Cardiac septum (tissue), 1 donor: ENCODE measurements around the gene COL26A1. TPM values are rescaled to one million over a fixed set of nuclear protein-coding genes. Genes with fewer than 3 reads are reported as not detected.
"Not testable (repeated sequence)": the region's sequence is repeated elsewhere in the genome, so short reads cannot be mapped to it uniquely, and the experiment has no call there.

ENCODE experiments used
- DNase-seq: peaks from one replicate; pipeline ENCODE4 v3.0.0-alpha.2; 2020; ENCODE audit warnings: low spot score
- intact Hi-C: fragments of 100-400 bp; cut with DNase I; formaldehyde crosslinking; loops from one replicate; pipeline ENCODE4 v1.14.0; 2022
- total RNA-seq: library from RNA; stranded (reverse); fragmentation: NEBNext Ultra II Directional; extraction: Animal tissue kit (Norgen Biotek cat#: 25700); gene quantifications from one replicate; pipeline ENCODE4 v1.2.1, GENCODE V29; 2021
- donor health status: DM: no; HTN: no; CAD: no.

The COL26A1 gene
- total RNA-seq, 1 donor from 2014 or later, result not detected

DNA sequence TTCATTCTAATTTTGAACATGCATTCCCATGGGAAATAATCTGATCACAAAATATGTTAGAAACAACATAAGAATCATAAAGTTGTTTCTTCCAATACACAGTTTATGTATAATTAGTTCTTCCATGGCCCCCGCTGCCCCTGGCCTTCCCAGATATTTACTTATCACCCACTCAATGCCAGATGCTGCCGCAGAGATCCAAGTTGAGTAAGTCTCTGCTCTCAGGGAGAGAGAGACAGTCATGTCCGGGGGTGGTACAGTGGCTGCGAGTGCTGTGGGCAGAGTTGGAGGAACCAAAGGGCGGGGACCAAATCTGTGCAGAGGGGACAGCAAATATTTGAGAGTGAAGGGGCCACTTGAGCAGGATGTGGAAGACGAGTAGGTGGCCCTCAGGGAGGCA lies 37.1 kb downstream of the COL26A1 start:
- intact Hi-C loops, result no loop called here
- DNase-seq, result no peak

DNA sequence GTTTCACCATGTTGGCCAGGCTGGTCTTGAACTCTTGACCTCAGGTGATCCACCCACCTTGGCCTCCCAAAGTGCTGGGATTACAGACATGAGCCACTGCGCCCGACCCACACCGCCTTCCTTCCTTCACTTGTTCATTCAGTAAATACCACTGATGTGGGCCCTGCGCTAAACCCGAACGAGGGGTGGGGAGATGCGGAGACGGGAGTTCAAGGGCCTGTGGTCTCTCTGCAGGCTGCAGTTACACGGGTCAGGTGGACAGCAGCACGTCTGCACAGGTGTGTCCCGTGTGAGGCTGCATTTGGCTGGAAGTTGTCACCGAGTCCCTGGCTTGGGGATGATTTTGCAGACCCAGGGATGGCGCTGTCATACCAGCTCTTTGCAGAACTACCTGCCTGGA lies 38.1 kb downstream of the COL26A1 start:
- intact Hi-C loops, result no loop called here
- DNase-seq, result no peak

DNA sequence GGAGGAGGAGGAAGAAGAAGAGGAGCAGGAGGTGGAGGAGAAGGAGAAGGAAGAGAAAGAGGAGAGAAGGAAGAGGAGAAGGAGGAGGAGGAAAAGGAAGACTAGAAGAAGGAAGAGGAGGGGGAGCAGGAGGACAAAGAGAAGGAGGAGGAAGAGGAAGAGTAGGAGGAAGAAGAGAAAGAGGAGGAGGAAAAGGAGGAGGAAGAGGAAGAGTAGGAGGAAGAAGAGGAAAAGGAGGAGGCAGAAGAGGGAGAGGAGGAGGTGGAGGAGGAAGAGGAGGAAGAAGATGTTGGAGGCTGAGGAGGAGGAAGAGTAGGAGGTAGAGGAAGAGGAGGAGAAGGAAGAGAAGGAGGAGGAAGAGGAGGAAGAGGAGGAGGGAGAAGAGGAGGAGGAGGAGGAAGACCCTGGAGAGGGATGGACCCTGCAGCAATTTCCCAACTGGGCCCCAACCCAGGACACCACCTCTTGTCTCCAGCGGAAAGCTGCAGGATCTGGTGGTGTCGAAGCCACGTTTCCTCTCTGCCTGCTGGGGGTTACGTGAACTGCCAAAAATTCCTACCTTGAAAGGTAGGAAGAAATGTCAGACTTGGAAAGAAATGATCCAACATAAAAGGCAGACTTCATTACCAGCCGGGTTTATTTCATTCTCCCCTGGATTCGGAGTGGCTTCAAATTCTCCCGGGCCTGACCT lies 38.9 kb downstream of the COL26A1 start:
- intact Hi-C loops, result no loop called here
- DNase-seq, result no peak

DNA sequence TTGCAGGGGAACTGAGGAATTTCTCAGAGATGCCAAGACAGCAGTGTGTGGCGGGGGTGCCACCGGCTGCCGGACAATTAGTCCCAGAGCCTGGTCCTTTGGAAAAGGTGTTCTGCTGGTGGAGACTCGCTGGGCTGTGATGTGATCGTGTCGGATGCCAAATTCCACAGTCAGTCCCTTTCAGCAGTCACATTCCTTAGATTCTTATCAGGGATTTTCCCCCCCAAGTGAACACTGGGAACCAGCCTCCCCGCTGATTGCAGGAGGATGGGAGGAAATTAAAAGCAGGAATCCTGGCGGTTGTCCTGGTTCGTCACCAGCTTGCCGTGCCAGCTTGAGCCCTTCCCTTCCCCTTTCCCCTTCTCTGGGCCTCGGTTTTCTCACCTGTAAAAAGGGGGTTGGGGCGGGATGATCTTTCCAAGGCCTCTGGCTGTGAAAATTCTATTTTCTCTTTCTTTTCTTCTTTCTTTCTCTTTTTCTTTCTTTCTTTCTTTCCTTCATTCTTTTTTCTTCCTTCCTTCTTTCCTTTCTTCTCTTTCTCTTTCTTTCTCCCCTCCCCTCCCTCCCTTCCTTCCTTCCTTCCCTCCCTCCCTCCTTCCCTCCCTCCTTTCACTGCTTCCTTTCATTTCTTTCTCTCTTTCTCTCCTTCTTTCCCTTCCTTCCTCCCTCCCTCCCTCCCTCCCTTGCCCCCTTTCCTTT lies 39.6 kb downstream of the COL26A1 start:
- intact Hi-C loops, result no loop called here
- no peak for DNase-seq

DNA sequence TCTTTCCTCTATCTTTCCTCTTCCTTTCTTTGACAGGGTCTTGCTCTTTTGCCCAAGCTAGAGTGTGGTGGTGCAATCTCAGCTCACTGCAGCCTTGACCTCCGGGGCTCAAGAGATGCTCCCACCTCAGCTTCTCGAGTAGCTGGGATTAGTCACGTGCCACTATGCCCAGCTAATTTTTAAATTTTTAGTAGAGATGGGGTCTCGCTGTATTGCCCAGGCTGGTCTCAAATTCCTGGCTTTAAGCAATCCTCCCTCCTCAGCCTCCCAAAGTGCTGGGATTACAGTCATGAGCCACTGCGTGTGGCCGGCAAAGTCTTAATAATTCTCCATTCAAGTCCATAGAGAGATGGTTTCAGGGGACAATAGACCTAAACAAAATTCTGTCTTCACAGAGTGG lies 40.2 kb downstream of the COL26A1 start:
- intact Hi-C loops, result no loop called here
- DNase-seq, result no peak

DNA sequence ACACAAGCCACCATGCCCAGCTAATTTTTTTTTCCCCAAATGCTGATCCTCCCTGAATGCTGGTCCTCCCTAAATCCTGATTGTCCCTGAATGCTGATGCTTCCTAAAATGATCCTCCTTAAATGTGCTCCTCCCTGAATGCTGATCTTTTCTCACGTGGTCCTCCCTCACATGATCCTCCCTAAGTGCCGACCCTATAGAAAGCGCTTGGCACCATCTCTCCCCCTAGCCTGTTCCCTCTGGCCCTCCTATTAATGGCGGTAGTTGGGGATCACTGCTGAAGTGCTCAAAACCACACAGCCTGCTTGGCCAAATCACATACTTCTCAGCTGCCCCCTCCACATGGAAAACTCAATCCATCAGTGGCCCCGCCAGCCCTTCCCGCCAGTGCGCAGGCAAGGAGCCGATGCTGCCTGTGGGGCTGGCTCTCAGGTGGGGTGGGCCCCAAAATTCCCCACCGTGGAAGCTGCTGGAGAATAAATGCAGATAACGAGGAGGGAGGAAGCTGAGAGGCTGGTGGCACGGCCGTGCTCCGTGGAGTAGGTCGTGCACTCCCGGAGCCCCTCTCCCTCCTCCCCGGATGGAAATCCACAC lies 42.9 kb downstream of the COL26A1 start:
- no peak for DNase-seq
- intact Hi-C loops, result no loop called here

DNA sequence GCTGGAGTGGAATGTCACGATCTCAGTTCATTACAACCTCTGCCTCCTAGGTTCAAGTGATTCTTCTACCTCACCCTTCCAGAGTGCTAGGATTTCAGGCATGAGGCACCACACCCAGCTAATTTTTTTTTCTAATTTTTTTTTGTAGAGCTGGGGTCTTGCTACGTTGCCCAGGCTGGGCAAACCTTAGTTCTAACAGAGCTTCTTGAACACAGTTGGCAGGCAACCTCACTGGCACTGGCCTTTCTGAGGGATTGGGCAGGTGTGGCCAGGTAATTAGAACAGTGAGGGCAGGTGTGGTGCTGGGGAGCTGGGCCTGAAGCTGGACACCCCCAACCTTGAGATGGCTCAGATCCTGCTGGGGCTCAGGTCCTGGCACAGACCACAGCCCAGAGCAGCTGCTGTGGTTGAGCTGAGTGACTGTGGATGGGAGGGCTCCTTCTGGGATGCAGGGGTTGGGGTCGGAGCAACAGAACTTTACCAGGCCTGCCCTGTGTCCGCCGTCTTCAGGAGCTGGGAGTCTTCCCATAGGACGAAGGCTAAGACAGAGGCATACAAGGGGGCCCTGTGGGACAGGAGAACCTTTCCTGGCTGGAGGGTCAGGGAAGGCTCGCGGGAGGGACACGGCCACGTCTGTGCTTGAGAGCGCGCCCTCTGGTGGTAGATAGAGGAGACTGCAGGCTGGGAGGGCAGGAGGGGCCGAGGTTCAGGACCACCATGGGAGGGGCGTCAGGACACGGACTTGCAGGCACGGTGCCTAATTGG lies 48.2 kb downstream of the COL26A1 start:
- intact Hi-C loops, result no loop called here
- no peak for DNase-seq

DNA sequence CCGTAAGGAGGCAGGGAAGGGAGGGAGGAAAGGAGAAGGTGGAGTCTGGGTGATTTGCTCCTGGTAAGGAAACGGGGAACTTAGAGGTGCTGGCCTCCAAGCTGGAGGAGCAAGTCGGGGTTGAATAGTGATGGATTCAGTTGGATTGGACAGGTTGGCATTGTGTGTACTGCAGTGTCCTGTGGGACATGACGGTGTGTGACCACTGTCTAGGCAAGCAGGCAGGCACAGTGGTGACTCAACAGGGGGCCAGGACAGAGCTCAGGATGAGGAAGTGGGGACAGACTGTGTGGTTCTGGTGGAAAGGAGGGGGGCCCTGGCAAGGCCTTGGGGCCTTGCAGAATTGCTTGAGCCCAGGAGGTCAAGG lies 48.8 kb downstream of the COL26A1 start:
- intact Hi-C loops, result no loop called here
- no peak for DNase-seq

DNA sequence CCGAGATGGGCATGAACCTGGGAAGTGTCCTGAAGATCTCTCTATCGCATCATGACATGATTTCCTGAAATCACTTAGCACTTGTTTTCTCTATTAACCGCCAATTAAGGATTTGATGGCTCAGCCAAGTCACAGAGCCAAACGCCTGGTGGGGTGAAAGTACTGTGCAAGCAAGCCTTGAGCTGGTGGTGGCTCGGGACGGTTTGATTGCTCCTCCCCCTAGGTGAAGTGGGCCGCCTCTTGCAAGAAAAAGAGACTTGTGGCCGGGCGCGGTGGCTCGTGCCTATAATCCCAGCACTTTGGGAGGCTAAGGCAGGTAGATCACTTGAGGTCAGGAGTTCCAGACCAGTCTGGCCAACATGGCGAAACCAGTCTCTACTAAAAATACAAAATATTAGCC lies 50.3 kb downstream of the COL26A1 start:
- intact Hi-C loops, result no loop called here
- no peak for DNase-seq

DNA sequence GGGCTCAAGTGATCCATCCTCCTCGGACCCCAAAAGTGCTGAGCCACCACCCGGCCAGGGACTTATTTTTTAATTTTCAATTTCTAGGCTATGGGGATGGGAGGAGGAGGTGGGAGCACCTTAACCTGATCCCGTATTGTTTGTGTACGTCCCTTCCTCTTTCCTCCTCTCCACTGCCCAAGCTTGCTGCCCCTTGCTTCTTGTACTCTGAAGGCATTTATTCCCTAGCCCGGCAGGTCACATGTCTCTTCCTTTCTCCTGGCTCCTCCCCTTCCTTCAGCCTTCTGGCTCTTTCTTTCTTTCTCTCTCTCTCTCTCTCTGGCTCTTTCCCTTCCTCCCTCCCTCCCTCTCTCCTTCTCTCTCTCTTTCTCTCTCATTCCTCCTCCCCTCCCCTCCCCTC lies 56.0 kb downstream of the COL26A1 start:
- intact Hi-C loops, result no loop called here
- DNase-seq, result no peak

DNA sequence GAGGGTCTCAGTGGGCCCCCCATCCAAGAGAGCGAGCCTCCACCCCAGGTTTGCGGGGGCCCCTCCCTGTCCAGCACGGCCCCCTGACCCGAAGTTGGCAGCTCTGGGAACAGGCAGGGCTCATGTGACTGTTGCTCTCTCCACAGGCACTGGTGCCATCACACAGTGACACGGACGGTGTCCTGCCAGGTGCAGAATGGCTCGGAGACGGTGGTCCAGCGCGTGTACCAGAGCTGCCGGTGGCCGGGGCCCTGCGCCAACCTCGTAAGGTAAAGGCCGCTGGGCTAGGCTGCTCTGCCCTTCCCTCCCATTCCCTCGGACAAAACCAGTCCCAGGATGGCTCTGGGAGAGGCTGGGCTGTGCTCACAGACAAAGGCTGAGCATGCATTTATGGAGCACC lies 57.2 kb downstream of the COL26A1 start:
- intact Hi-C loops, result loop anchor here (10.0 kb wide), 1 partner anchor 665 kb away; no protein-coding TSS in a partner anchor
- no peak for DNase-seq

DNA sequence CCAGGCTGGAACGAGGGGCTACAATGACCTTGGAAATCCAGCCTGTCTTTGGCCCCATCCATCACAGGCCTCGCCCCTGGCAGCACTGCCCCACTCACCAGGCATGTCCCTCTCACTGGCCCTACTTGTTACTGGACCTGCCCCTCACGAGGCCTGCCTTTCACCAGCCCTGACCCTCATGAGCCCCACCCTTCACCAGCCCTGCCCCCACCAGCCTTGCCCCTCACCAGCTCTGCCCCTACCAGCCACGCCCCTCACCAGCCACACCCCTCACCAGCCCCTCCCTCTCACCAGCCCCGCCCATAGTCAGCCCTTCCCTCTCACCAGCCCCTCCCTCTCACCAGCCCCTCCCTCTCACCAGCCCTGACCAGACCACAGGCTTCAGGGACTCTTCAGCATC lies 57.8 kb downstream of the COL26A1 start:
- DNase-seq, result no peak
- intact Hi-C loops, result loop anchor here (10.0 kb wide), 1 partner anchor 666 kb away; no protein-coding TSS in a partner anchor

DNA sequence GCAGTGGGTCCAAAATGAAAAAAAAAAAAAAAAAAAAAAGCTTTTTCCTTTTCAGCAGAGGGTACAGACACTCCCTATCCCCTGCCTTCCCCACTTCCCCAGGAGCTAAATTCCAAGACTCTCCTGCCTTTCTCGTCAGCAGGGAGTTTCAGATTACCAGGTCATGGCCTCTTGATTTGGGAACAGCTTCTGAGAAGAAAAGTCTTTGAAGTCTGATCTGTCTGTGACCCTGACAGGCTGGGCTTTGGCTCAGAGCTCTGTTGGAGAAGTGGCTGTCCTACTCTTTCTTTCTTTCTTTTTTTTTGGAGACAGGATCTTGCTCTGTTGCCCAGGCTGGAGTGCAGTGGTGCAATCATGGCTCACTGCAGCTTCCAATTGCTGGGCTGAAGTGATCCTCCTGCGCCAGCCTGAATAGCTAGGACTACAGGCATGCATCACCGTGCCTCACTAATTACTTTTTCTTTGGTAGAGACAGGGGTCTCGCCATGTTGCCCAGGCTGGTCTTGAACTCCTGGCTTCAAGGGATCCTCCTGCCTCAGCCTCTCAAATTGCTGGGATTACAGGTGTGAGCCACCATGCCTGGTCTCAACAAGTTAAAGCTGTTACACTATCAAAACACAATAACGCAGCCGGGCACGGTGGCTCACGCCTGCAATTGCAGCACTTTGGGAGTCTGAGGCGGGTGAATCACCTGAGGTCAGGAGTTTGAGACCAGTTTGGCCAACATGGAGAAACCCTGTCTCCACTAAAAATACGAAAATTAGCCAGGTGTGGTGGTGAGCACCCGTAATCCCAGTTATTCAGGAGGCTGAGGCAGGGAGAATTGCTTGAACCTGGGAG lies 59.9 kb downstream of the COL26A1 start:
- intact Hi-C loops, result loop anchor here (10.0 kb wide), 1 partner anchor 668 kb away; no protein-coding TSS in a partner anchor
- DNase-seq, result no peak

DNA sequence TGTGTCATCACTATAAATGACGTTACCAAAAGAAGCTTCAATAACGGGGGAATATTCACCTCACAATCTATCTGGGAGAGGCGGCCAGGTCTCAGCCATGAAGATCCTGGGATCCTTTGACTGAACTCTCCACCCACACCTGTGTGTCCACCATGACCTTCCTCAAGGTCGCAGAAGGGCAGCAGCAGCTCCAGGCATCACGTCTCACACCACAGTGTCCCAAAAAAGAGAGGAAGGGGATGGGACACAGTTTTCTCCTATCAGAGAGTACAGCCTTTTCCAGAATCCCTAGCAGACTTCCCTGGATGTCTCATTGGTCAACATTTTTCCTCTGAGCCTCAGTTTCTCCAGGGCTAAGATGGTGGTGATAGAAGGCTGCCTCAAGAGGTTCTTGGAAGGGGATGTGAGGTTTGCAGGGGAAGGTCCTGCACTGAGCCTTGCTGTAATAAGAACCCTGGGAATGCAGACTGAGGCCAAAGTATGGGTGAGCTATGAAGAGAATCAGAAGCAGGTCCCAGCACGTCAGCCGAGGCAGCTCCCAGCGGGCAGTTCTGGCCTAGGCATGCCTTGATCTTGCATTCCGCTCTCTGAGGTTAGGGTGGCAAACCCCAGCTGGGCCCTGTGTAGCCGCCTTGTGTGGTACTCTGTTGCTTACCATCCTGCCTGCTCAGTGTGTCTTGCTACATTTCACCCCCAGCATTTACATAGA lies 63.8 kb downstream of the COL26A1 start:
- DNase-seq, result no peak
- intact Hi-C loops, result loop anchor here (10.0 kb wide), 1 partner anchor 672 kb away; no protein-coding TSS in a partner anchor

DNA sequence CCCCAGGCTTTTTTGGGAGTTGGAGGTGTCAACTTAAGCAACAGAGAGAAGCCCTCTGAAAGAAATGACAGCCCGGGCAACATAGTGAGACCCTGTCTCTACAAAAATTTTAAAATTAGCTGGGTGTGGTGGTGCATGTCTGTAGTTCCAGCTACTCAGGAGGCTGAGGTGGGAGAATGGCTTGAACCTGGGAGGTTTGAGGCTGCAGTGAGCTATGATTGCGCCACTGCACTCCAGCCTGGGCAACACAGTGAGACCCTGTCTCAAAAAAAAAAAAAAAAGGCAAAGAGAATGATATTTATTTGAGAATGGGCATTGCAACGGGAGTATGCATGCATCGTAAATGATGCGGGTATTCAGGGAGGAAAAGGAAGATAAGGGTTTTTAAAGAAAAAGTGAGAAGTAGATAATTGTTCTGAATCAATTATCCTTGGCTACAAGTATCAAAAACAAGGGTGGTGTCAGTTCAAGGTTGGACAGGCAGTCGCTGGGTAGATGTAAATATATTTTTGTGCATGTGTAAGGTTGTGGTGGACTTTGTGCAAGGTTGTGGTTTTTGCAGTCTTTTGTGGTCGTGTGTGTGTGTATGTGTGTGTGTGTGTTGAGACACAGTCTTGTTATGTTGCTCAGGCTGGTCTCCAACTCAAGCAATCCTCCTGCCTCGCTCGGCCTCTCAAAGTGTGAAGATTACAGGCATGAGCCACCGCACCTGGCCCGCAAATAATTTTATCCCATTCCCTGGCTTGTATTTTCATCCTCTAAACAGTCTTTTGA lies 65.6 kb downstream of the COL26A1 start:
- intact Hi-C loops, result loop anchor here (10.0 kb wide), 1 partner anchor 673 kb away; no protein-coding TSS in a partner anchor
- DNase-seq, result no peak

DNA sequence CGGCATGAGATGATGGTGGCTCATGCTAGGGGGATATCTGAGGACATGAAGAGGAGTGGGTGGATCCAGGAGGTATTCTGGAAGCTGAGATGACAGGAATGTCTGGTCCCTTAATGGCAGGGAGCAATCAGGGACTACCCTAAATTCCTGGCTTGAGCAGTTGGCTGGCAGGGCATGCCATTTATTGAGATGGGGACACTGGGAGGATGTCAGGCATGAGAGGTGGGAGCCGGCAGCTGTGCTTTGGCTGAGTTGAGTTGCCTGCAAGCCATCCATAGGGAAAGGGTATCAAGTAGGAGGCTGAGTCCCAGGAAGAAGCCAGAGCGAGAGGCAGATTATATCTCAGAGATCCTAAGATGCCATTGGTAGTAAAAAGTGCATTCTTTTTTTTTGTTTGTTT lies 69.6 kb downstream of the COL26A1 start:
- intact Hi-C loops, result no loop called here
- DNase-seq, result no peak

DNA sequence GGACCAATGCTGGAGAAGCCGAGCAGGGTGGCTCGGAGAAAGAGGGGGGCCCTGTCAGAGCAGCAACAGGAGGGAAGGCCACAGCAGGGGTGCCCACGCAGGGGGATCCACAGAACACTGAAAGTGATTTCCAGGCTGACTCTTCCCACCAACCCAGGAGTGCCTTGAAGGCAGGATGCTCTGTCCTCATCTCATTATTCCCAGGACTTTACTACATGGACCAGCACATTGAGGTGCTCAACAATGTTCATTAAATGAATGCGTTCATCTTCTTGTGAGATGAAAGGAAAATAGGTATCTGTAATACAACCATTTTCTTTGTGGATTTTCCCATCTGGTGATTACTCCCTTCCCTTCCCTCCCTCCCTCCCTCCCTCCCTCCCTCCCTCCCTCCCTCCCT lies 71.0 kb downstream of the COL26A1 start:
- intact Hi-C loops, result no loop called here
- DNase-seq, result no peak

DNA sequence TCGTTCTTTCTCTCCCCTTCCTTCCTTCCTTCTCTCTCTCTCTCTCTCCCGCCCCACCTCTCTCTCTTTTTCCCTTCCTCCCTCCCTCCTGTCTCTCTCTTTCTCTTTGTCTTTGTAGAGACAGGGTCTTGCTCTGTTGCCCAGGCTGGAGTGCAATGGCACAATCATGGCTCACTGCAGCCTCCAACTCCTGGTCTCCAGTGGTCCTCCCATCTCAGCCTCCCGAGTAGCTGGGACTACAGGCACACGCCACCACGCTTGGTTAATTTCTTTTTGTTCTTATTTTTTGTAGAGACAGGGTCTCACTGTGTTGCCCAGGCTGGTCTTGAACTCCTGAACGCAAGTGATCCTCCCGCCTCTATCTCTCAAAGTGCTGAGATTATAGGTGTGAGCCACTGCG lies 71.5 kb downstream of the COL26A1 start:
- intact Hi-C loops, result not testable (repeated sequence)

More for the DNA sequence above, 71.5 kb downstream of the COL26A1 start:
- not testable (repeated sequence) for DNase-seq
